PC-9 (cell line): ENCODE results near the gene ZNF628.

ENCODE experiments used
- EZH2 ChIP-seq: fragments of 200-600 bp; sonication (generic); IDR thresholded peaks from 2 replicates; pipeline ENCODE4 v1.8.0; 2017; ENCODE audit warnings: antibody characterized with exemption, low read depth
- TF ChIP-seq, protein P1 (sequence below): fragments of 200-600 bp; sonication (generic); conservative IDR thresholded peaks from 2 replicates; pipeline ENCODE4 v1.6.1; 2017; ENCODE audit warnings: mixed run types, antibody characterized with exemption, mild to moderate bottlenecking, moderate library complexity

DNA sequence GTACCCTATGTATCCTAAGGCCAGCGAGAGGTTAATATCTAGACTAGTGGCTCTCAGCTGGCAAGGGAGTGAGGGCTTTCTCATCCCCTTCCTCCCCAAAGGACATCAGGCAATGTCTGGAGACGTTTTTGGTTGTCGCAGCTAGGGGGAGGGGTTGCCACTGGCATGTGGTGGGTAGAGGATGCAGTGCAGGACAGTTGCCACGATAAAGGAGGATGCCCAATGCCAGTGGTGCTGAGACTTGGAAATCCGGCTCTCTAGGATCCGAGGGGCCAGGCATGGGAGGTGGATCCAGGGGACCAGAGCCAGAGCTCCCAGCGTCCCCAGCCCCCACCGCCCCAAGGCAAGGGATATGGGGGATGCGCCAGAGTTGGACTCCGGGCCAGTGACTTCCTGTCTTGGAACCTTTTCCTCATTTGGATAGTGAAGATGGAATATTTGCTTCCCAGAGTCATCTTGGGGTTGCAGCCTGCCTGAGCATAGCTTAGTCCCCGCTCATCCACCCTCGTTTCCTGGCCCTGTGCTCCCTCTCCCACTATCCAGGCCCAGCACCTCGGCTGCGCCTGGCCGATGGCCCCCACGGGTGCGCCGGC, 16.7 kb downstream of the ZNF628 start:
- TF ChIP-seq, protein P1, sequence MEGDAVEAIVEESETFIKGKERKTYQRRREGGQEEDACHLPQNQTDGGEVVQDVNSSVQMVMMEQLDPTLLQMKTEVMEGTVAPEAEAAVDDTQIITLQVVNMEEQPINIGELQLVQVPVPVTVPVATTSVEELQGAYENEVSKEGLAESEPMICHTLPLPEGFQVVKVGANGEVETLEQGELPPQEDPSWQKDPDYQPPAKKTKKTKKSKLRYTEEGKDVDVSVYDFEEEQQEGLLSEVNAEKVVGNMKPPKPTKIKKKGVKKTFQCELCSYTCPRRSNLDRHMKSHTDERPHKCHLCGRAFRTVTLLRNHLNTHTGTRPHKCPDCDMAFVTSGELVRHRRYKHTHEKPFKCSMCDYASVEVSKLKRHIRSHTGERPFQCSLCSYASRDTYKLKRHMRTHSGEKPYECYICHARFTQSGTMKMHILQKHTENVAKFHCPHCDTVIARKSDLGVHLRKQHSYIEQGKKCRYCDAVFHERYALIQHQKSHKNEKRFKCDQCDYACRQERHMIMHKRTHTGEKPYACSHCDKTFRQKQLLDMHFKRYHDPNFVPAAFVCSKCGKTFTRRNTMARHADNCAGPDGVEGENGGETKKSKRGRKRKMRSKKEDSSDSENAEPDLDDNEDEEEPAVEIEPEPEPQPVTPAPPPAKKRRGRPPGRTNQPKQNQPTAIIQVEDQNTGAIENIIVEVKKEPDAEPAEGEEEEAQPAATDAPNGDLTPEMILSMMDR = no peak
- no peak for TF ChIP-seq EZH2
